HUDEP-2 (cell line): ENCODE measurements around the gene KIRREL3.

Experiments used
- DNase-seq, 76 experiments: peaks; one replicate each; lab custom pipeline; 2025; ENCODE audit not compliant: unreplicated experiment in 76 of 76; lab: John Stamatoyannopoulos, UW

KIRREL3 gene

DNA sequence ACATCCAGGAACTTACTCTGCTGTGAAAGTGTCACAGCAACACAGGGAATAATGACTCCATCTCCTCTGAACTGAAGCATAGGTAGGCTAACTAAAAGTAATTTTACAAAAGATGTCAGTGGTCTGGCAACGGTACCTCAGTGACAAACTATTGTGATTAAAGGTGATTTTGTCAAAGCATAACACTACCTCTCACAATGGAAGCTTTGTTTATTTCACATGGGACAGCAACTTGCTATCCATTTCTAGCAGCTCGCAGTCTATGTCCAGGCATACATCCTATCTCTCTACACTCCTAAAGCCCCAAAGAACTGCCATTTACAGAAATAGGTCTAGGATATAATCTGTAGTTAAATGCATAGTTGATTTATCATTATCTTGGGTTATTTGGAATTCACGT is 163.0 kb downstream of the KIRREL3 start:
- DNase-seq: no peak

DNA sequence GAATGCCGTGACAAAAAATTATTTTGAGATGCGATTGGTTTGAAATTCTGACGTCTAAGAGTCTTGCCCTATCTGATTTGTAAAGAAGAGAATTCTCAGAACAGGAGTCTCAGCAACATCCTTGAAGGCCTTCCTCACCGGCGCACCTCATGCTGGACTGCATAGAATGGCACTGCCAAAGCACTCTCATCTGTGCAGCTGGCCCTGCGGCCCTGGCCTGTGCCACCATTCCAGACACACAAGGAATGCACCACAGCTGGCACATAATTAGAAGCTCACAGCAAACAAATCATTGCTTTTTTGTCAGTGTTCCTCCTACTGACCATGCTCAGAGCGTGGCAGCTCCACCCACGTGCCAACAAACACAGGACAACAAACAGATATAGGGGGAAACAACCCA is 166.0 kb downstream of the KIRREL3 start:
- no peak for DNase-seq

DNA sequence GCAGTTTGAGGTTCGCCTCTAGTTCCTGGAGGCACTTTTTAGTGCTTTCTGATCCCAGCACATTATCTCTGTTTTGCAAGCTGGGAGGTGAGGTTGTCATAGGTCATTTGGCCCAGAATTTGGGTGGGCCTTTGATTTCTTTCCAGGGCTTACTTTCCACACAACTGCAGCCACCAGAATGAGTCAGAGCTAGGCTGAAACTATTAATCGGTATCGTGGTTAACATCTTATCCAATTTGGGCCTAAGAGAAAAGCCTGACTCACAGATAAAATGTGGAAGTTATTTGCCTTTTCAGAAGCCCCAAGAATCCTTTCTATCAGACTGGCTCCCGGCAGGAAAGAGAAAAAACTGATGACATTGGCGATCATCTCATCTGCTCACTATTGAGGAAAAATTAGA is 166.4 kb downstream of the KIRREL3 start:
- DNase-seq: peak in 28 of 76 experiments; percentile 1 to 65 (median 26)

DNA sequence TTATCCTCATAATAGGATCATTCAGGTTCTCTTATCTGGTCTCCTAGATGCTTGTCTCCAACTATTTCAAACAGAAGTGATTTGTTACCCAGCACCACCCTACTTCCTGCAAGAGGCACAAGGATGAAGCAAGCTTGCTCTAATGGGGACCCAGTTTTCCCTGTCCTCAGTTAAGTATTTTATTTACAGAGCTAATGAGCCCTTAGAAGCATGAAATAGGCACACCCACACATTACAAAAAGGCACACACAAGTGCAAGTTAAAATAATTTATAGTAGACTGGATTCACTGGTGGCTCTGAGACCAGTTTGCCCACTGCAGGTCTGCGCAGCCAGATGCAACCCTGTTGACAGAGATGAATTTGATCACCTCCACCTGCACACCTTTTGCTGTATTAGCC is 167.5 kb downstream of the KIRREL3 start:
- no peak for DNase-seq

DNA sequence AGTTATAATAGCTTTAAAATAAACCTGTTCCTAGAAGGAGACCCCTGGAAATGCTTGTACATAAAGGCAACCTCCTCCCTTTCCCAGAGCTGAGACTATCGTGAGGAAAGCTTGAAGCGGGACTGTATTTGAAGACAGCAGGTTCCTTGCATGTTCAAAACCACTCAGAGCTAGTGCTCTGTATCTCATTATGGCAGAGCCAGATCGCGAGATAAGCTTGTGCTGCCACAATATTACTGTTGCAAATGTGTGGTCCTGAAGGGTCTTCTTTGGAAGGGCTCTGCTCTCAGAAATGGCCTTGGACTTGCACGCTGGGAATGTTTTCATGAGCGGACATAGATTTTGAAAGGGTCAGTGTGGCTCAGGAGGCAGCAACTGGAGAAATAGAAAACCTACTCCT is 168.2 kb downstream of the KIRREL3 start:
- no peak for DNase-seq

DNA sequence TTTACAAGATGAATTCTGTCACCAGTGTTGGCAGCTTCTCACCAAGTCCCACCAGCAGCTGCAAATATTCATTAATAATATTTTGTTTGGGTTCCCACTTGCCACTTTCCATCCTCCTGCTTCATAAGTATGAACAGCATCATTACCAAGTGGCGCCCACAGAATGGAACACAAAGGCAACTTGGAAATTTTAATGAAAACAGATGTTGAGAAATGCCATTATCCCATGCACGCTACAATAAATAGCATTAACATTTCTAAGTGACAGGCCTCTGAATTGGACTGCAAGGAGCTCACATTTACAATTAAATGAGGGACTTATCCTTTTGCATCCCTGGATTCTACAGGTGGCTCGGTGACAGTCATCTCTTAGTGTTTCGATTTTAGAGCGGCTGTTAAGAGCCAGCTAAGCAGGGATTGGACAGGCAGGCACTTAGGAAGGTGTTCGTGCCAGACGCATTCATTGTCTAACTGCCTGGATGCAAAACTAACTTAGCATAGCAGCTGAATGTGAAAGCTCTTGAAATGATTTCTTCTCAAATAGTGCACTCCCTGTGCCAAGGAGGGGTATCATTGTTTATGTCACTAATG is 170.3 kb downstream of the KIRREL3 start:
- no peak for DNase-seq

DNA sequence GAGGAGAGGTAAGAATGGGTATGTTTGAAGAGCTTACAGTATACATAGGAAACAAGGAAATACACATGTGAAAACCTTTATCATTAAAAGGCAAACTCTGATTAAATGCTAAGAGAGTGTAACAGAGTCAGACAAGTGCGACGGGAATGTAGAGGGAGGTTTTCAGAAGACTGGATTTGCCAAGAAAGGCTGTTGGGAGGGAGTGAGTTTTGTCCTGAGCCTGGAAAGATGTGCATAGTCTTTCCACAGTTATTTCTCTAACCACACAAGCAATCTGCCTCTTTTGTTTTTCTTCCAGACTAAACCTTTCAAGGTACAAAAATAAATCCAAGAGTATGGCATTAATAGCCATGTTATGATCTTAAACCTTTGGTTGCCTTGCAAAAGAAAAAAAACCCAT is 170.9 kb downstream of the KIRREL3 start:
- DNase-seq: no peak

DNA sequence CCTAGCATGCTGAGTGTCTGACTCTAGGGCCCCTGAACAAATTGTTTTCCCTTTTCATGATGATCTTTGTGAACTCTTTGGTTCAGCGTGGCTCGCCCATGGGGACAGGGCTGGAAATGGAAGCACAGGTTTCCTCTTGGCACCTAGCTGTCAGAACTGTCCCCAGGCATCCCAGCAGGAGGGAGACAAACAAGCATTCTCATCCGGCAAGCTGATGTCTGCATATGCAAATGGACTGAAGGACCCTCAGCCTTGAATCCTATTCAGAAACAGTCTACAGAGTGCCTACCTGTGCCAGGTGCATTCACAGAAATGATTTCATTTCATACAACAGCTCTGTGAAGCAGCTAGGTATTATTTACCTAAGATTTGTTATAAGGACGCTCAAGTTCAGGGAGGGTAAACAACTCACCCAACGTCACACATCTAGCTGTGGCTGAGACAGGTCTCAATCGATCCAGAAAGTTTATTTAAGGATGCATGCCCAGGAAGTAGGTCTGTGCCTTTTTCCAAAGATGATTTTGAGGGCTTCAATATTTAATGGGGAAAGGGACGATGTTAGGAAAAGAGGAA is 176.4 kb downstream of the KIRREL3 start:
- no peak for DNase-seq

DNA sequence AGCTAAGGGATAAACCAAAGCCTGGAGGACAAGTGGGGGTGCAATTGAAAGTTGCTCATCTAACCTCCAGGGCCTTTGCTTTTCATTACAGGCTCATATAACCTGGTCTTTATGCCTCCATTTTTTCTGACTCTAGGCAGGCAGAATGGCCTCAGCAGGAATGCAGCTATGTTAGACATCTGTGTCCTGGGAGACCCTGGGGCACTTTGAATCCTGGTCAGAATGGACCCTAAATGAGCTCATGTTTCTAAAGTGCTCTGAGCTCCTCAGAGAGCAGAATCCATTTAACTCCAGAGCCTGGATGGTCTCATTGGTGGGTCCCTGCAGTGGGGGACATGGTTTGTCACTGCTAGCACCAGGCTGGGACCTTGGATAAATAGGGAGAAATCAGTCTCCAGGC is 177.3 kb downstream of the KIRREL3 start:
- no peak for DNase-seq

DNA sequence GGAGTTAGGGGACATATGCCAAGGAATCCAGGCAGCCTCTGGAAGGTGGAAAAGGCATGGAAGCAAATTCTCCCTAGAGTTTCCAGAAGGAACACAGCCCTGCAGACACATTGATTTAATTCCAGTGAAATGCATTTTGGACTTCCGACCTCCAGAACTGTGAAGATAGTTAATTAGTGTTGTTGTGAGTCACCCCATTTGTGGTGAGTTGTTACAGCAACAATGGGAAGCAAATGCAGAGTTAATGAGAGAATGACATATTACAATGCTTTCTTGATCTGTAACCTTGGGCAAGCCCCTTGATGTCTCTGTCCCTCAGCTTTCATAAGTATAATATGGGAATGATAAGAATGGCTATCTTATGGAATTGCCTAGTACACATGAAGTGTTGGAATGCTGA is 178.7 kb downstream of the KIRREL3 start:
- DNase-seq: no peak

DNA sequence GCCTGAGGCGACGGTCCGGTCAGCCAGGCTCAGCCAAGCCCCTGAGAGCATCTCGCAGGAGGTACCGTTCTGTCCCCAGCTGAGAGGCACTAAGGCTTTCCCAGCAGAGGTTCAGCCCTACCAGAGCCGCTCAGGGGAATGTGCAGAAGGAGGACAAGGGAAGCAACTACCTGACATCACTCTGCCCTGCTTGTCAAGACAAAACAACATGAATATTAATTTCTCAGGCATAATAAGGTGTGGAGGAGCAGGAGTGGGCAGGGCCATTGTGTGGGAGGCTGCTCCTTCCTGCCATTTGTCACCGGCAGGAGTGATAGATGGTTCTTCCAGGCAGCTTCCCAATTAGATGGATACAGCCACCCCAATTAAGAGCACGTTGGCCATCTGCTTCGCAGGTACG is 181.4 kb downstream of the KIRREL3 start:
- DNase-seq: no peak

DNA sequence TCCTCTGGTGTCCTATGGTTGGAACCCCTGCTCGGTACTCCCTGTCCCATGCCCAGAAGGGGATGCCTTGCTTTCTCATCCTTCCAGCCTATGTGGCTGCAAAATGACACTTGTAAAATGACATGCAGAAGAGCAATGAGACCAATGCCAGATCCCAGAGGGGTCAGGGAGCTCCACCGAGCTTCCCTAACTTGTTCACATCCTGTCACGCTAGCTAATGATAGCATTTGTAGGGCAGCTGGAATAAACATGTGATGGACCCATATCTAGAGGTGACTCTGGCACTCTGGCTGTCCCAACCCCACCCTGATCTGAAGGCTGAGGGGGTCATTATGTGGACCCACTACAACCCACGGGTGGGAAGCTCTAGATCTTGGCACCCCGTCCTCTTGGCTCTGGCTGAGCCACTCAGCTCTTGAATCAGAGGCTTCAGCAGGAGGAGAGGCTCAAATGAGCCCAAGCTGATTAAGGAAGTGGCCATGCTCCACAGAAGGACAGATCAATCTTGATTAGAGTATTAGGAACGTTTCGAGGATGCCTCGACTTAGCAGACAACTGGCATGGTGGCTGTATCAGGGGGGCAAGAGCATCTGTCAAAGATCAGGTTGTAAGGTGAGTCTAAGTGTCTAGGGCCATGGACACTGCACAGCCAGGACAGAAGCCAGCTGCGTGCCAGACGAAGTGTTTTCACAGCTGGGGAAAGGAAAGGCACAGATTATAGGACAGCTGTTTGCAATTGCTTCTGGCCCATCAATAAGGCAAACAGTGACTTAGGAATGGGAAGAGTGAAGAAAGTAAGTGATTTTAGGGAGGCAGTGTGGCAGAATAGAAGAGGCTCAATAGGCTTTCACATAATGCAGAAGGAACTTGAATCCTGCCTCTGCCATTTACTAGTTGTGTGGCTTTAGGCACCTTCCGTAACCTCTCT is 182.8 kb downstream of the KIRREL3 start:
- DNase-seq: no peak

DNA sequence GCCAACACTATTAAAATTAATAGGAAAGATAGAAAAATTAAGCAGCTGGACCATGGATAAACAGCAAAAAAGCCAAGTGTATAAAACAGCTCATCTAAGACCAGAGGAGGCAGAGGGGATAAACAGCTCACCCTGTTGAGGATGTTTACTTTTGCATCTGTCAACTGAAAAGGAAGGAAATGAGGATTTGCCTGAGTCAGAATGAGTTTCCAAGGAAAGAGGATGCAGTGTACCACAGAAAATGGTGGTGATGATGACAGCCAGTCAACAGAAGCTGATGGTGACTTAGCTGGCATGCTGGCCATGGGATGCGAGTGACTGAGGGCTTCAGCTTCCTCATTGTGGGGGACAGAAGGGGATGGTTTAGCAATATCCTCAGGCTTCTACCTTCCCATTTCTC is 183.5 kb downstream of the KIRREL3 start:
- DNase-seq: no peak

DNA sequence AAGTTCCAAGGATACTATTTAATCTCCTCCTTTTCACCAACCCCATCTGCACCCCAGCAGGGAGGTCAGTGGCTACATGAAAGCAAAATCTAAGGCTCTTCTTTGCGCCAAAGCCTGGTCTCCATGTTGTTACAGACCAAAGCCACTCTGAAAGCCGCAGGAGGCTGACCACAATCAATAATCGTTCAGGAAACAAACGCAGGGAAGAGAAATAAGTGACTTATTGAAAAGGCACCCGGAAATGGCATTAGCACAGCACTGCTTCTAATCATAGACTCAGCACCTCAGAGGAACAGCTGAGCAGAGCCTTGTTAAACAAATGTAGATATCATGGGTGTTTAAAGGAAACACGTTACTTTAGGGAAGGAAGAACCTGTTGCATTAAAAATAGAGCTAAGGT is 183.9 kb downstream of the KIRREL3 start:
- no peak for DNase-seq

DNA sequence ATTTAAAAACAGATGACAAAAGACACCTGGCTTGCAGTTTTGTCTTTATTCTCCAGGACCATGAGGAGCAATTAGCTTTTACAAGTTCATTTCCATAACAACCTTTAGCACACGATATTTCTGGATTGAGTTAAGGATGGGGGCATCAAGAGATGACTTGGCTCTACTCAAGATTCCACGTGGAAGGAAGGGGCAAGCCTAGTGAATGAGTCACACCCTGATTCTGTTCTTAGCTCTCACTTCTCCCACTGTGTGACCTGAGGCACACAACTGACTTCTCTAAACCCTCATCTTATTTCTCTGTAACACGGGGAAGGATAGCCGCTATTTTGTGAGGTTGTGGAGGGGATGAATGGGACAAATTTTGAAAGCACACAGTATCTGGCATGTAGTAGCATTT is 185.5 kb downstream of the KIRREL3 start:
- DNase-seq: no peak

DNA sequence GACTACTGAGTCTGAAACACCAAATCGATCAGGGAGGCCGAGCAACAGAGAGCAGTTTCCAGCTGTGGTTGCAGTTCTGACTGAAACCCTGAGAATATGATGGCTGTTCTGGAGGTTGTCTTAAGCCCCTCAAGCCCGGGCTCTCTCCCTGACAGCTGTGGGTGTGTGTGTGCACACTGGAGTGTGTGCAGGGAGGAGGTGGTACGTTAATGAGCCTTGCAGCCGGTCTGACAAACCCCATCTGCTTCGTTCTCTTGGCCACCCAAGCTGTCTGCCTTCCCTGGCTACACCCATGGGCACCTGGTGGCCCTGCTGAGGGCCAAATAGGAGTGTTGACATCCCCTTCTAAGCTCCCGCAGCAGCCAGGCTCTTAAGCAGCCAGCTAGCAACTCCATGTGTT is 189.8 kb downstream of the KIRREL3 start:
- DNase-seq: no peak

DNA sequence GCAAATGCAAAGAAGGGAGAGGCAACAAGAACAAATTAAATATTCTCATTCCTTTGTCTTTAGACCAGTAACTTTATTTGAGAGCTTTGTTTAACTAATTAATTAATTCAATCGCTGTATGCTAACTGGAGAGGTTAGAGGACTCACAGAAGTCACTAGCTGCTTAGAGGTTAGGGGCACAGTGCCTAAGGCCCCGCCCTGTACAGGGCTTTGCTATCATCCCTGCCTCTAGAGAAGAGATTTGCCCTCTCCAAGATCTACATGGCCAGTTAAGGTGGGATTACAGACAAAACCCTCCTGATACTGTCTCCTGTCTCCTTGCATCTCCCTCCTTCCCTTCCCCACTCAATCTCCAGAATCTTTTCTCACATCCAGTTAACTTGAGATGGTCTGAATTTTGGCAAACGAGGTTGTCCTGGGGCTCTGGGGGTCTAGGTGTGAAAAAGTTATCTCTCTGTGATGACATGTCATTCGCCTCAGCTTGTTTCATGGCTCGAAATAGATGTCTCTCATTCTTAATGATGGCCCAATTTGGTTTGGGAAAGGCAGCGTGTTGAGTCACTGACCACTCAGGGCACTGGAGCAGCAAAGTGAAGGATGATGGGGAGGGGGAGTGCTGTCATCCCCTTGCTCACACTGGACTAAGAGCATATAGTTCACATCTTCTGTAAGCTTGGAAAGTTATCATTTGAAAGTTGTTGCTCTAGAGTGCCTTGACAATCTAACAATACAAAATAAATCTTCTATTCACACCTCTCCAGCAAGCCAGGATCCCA is 190.9 kb downstream of the KIRREL3 start:
- no peak for DNase-seq

DNA sequence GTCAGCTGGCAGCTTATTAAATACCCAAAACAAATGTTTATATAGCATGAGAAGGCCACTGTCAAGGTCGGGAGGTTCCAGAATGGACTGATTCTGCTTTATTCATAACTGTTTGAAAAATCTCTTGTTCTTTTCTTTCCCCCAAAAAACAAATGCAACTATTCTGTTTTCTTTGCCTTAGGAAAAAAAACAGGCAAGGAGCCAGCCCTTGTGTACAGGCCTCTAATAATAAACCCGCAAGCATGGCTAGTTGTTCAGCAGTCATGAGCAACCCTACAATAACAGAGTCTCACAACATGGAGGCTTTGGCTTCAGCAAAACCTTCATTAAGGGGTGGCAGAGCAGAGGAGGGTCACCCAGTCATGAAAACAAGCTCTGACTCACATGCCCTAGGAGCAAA is 191.7 kb downstream of the KIRREL3 start:
- DNase-seq: no peak

DNA sequence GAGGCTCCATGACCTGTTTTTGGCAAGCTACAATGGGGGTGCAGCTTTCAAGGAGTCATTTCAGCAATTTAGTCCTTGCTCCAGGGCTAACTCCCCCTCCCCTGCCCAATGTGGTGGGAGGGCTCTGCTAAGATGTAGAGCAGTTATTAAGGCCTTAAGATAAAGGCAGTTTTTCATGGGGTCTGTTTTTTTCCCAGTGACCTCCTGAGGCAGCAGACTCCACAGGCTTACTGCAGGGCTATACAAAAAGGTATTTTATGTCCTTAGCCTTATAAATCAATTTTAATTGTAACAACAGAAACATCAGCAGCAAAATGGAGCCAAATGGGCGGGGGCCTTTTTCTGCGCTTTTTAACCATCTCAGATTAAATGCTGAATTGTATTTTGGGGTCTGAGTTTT is 192.3 kb downstream of the KIRREL3 start:
- DNase-seq: no peak

DNA sequence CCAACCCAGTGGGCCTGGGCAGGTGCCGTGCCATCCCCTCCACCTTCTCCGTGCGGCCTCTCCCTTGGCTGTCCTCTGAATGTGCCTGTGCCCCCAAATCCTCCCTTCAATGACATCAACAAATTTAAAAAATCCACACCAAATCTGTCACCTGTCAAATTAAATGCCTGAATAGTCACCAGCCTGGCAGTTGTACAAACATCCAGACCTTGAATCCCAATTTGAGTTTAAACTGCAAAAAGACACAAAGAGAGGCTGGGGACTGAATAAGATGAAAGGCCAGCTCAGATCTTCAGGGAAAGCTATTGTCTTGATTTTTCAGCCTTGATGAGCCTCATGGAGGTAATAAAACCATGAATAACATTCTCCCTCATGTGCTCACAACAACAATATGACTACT is 194.7 kb downstream of the KIRREL3 start:
- DNase-seq: no peak

DNA sequence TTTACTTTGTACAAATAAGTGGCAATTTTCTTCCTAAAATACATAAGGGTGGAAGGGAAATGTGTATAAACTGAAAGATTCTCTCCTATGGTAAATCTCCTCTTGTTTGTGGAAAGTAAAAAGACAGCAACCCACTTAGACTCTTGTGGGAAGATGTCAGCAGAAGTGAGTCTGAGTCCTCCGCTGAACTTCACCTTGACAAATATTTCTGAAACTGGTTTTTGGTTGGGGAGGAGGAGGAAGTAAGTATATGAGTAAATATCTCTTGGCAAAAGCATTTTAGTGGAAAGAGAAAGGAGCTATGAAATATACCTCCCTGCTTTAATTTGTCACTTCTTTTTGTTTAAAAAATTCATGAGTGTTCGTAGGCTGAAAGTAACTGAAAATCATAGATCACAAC is 196.2 kb downstream of the KIRREL3 start:
- DNase-seq: no peak
